GM20000 (cell line): ENCODE results near the gene TBC1D4.

ENCODE experiments used
- DNase-seq: peaks from one replicate; pipeline ENCODE4 v3.0.0; 2012; ENCODE audit warnings: low spot score
- CTCF ChIP-seq: IDR thresholded peaks from 2 replicates; pipeline ENCODE4 v1.5.1; 2012; ENCODE audit warnings: mild to moderate bottlenecking, control low read depth; ENCODE audit errors: extremely low read depth, missing control alignments

The TBC1D4 gene

GRCh38 chr13:75511051-75511625, 29.2 kb upstream of the TBC1D4 start:
- no peak for TF ChIP-seq CTCF
- no peak for DNase-seq

- no peak for TF ChIP-seq CTCF
- no peak for DNase-seq
Measured at GRCh38 chr13:75508002-75508548, 26.1 kb upstream of the TBC1D4 start.

GRCh38 chr13:75507027-75508001, 25.3 kb upstream of the TBC1D4 start:
- DNase-seq = no peak
- TF ChIP-seq CTCF = no peak

- TF ChIP-seq CTCF = no peak
- no peak for DNase-seq
Measured at GRCh38 chr13:75506018-75506417, 24.0 kb upstream of the TBC1D4 start.

- TF ChIP-seq CTCF = no peak
- DNase-seq = no peak
Measured at GRCh38 chr13:75505327-75505726, 23.4 kb upstream of the TBC1D4 start.

GRCh38 chr13:75495938-75496337, 14.0 kb upstream of the TBC1D4 start:
- DNase-seq = no peak

More at GRCh38 chr13:75495938-75496337, 14.0 kb upstream of the TBC1D4 start:
- no peak for TF ChIP-seq CTCF
